ENCODE measurements around the gene C1orf87. TPM values are rescaled to one million over a fixed set of nuclear protein-coding genes. Genes with fewer than 3 reads are reported as not detected.

Gene C1orf87
- total RNA-seq, 1 experiment from 2014 or later = not detected

GRCh38 chr1:60017508-60018205 lies 55.9 kb downstream of the C1orf87 start:
- no peak for DNase-seq (ENCODE audit: low read depth, low spot score)
- in situ Hi-C loops (cut with HindIII; ENCODE audit: low pct_unique_long_range_greater_than_20kb, low sequenced_read_pairs) = no loop called here

DNA sequence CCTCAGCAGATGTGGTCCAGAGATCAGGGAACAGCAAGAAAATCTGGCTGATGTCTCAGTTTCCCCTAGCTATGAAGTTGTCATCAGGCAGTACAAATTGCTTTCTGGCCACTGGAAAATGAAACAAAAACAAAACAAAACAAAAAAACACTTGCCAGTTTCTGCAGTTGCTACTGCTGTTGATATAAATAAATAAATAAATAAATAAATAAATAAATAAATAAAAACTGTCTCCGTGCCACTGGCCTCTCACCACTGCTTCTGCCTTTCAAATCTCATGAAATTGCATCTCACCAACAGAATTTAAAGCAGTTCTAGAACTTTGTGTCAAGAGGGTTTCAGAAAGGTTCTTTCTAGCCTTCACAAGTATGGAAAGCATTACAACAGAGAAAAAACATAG lies 62.9 kb downstream of the C1orf87 start:
- DNase-seq (ENCODE audit: low read depth, low spot score) = no peak
- in situ Hi-C loops (cut with HindIII; ENCODE audit: low pct_unique_long_range_greater_than_20kb, low sequenced_read_pairs) = no loop called here

DNA sequence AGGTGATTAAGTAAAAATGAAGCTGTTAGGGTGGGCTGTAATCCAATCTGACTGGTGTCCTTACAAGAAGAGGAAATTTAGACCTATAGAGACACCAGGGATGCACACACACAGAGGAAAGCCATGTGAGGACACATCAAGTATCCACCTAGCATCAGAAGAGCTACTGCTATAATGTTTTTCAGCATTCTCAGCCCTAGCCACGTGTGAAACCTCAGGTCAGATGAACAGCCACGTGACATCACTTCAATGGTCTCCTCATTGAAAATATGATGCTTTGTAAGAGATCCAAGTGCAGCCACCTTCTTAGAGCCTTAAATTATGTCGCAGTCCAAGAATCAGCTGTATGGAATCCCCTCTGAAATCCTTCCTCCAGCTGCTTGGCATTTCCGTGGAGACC lies 65.1 kb downstream of the C1orf87 start:
- DNase-seq (ENCODE audit: low read depth, low spot score) = no peak
- in situ Hi-C loops (cut with HindIII; ENCODE audit: low pct_unique_long_range_greater_than_20kb, low sequenced_read_pairs) = no loop called here

DNA sequence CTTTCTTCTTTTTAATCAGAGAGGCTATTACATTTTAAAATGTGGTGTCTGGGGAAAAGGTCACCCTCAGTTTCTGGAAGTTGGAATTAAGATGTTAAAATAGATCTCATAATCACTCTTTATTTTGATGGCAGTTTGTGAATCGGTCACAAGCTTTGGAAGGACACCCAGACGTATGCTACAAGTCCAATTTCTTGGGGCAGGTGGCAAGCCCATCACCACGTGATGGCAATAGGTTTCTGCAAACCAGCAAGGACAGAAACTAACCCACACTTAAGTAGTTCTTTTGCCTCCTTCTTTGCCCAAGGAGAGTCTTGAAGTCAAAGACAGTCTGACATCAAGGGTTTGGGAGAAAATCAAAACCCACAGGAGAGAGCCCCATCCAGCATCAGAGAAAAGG lies 72.9 kb downstream of the C1orf87 start:
- no peak for DNase-seq (ENCODE audit: low read depth, low spot score)
- in situ Hi-C loops (cut with HindIII; ENCODE audit: low pct_unique_long_range_greater_than_20kb, low sequenced_read_pairs) = no loop called here

GRCh38 chr1:59999746-60000145 lies 73.8 kb downstream of the C1orf87 start:
- in situ Hi-C loops (cut with HindIII; ENCODE audit: low pct_unique_long_range_greater_than_20kb, low sequenced_read_pairs) = no loop called here
- DNase-seq (ENCODE audit: low read depth, low spot score) = no peak

DNA sequence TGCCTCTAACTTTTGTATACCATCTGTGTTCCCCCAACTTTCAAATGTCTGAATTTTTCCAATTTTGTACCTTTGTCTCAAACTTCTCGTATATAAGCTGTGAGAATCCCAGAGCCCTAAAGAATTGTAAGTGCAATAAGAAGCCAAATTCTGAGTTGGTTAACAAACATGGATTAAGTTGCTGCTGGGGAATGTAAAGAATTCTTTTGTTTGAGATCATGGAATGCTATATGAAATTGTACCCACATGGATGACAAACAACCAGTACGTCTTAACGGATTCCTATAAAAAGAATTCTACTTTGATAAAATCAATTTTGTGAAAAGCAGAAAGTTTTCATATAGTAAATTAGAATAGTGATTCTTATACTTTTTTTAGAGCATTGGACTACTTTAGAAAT lies 74.6 kb downstream of the C1orf87 start:
- in situ Hi-C loops (cut with HindIII; ENCODE audit: low pct_unique_long_range_greater_than_20kb, low sequenced_read_pairs) = no loop called here
- no peak for DNase-seq (ENCODE audit: low read depth, low spot score)

DNA sequence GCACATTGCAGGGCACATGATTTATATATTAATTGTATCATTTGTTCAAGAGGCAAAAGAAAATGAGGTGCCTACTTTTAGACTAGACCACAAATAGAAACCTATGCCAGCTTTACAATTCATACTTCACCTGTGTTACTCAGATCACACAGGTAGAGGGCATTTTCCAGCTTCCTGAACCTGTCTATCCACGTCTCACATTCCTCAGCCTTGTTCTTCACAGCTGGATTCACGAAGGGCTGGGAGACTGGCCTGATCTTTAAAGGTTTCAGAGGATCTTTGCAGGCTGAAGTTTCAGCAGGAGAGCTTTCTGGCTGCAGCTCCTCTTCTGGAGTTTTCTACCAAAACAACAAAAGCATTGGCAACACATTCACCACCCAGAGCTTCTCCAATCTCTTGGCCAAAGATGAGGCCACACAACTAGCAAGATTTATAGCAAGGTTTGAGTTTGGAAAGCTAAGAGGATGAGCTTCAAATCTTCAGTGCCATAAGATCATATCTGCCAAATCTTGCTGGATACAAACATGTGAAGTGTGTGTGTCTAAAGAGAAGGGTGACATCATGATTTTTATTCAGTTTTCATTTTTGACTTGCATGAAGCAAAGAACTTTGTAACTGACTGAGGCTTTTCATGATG lies 76.0 kb downstream of the C1orf87 start:
- DNase-seq (ENCODE audit: low read depth, low spot score) = no peak
- in situ Hi-C loops (cut with HindIII; ENCODE audit: low pct_unique_long_range_greater_than_20kb, low sequenced_read_pairs) = no loop called here

- DNase-seq (ENCODE audit: low read depth, low spot score) = no peak
- in situ Hi-C loops (cut with HindIII; ENCODE audit: low pct_unique_long_range_greater_than_20kb, low sequenced_read_pairs) = no loop called here
Observed at GRCh38 chr1:59994302-59995198, 79.0 kb downstream of the C1orf87 start.

- no peak for DNase-seq (ENCODE audit: low read depth, low spot score)
- in situ Hi-C loops (cut with HindIII; ENCODE audit: low pct_unique_long_range_greater_than_20kb, low sequenced_read_pairs) = no loop called here
Observed at GRCh38 chr1:59992040-59992820, 81.3 kb downstream of the C1orf87 start.

DNA sequence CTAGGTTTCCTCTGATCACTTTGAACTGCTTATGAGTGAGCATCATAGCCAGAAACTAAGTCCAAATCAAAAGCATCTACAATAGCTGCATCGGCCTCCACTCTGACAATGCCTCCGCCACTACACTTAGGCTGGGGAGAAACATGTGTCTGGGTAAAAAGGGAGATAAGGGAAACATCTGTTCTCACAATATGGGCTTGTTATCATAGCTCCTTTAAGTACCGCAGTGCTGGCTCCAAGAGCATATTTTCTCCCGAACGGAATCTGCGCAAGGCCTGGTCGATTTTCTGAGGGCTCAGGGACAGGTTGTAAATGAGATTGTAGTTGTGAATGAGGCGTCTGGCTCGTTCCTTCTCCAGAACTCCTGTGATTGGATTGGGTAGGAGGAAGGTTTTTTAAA lies 83.1 kb downstream of the C1orf87 start:
- DNase-seq (ENCODE audit: low read depth, low spot score) = no peak
- in situ Hi-C loops (cut with HindIII; ENCODE audit: low pct_unique_long_range_greater_than_20kb, low sequenced_read_pairs) = no loop called here

- in situ Hi-C loops (cut with HindIII; ENCODE audit: low pct_unique_long_range_greater_than_20kb, low sequenced_read_pairs) = no loop called here
Observed at GRCh38 chr1:59986516-59987310, 86.9 kb downstream of the C1orf87 start.

GRCh38 chr1:59985911-59986515 lies 87.6 kb downstream of the C1orf87 start:
- in situ Hi-C loops (cut with HindIII; ENCODE audit: low pct_unique_long_range_greater_than_20kb, low sequenced_read_pairs) = no loop called here

More at GRCh38 chr1:59986516-59987310, 86.9 kb downstream of the C1orf87 start:
- DNase-seq (ENCODE audit: low read depth, low spot score) = no peak

GRCh38 chr1:59979666-59980065 lies 93.9 kb downstream of the C1orf87 start:
- in situ Hi-C loops (cut with HindIII; ENCODE audit: low pct_unique_long_range_greater_than_20kb, low sequenced_read_pairs) = no loop called here
- no peak for DNase-seq (ENCODE audit: low read depth, low spot score)

More at GRCh38 chr1:59985911-59986515, 87.6 kb downstream of the C1orf87 start:
- no peak for DNase-seq (ENCODE audit: low read depth, low spot score)

GRCh38 chr1:59978511-59978910 lies 95.1 kb downstream of the C1orf87 start:
- in situ Hi-C loops (cut with HindIII; ENCODE audit: low pct_unique_long_range_greater_than_20kb, low sequenced_read_pairs) = no loop called here
- no peak for DNase-seq (ENCODE audit: low read depth, low spot score)

GRCh38 chr1:59978026-59978425 lies 95.5 kb downstream of the C1orf87 start:
- no peak for DNase-seq (ENCODE audit: low read depth, low spot score)
- in situ Hi-C loops (cut with HindIII; ENCODE audit: low pct_unique_long_range_greater_than_20kb, low sequenced_read_pairs) = no loop called here

GRCh38 chr1:59977075-59977410 lies 96.5 kb downstream of the C1orf87 start:
- in situ Hi-C loops (cut with HindIII; ENCODE audit: low pct_unique_long_range_greater_than_20kb, low sequenced_read_pairs) = no loop called here
- DNase-seq (ENCODE audit: low read depth, low spot score) = no peak

All from SK-MEL-5 (cell line).